ENCODE measurements around the gene TK2.

TK2 gene

DNA sequence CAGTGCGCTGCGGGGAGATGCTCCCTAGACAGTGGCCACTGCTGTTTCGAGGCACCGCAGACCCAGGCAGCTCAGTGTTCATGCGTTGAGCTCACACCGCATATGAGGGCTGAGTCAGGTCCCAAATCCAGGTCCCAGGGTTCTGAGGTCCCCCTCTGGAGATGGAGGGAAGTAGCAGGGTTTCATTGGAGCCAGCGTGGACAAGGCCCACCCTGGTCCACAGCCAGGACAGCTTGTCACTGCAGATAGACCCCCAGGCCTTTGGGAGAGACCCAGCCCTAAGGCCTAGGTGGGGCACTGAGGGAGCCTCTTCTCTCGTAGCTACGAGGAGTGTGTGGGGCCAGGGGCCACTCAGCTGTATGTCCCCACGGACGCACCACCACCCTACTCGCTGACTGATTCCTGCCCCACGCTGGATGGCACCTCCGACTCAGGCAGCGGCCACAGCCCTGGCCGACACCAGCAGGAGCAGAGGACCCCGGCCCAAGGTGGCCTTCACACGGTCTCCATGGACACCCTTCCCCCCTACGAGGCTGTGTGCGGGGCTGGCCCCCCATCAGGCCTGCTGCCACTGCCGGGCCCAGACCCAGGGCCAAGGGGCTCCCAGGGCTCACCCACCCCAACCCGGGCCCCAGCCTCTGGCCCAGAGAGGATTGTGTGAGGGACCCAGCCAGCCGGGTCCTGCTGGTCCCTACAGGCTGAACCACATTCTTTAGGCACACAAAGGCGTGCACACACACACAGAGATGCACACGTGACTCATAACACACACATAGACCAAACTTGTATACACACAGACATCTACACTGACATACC is 69.4 kb downstream of the TK2 start:
- no peak overlapping the region for H3K27ac ChIP-seq
- TF ChIP-seq, protein P1, sequence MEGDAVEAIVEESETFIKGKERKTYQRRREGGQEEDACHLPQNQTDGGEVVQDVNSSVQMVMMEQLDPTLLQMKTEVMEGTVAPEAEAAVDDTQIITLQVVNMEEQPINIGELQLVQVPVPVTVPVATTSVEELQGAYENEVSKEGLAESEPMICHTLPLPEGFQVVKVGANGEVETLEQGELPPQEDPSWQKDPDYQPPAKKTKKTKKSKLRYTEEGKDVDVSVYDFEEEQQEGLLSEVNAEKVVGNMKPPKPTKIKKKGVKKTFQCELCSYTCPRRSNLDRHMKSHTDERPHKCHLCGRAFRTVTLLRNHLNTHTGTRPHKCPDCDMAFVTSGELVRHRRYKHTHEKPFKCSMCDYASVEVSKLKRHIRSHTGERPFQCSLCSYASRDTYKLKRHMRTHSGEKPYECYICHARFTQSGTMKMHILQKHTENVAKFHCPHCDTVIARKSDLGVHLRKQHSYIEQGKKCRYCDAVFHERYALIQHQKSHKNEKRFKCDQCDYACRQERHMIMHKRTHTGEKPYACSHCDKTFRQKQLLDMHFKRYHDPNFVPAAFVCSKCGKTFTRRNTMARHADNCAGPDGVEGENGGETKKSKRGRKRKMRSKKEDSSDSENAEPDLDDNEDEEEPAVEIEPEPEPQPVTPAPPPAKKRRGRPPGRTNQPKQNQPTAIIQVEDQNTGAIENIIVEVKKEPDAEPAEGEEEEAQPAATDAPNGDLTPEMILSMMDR (conservative IDR thresholded peaks at IDR 0.05) = no peak

- no peak overlapping the region for H3K27ac ChIP-seq
- TF ChIP-seq, protein P1 (conservative IDR thresholded peaks at IDR 0.05) = no peak
These were observed 70.2 kb downstream of the TK2 start for GRCh38 chr16:66479661-66480264.

DNA sequence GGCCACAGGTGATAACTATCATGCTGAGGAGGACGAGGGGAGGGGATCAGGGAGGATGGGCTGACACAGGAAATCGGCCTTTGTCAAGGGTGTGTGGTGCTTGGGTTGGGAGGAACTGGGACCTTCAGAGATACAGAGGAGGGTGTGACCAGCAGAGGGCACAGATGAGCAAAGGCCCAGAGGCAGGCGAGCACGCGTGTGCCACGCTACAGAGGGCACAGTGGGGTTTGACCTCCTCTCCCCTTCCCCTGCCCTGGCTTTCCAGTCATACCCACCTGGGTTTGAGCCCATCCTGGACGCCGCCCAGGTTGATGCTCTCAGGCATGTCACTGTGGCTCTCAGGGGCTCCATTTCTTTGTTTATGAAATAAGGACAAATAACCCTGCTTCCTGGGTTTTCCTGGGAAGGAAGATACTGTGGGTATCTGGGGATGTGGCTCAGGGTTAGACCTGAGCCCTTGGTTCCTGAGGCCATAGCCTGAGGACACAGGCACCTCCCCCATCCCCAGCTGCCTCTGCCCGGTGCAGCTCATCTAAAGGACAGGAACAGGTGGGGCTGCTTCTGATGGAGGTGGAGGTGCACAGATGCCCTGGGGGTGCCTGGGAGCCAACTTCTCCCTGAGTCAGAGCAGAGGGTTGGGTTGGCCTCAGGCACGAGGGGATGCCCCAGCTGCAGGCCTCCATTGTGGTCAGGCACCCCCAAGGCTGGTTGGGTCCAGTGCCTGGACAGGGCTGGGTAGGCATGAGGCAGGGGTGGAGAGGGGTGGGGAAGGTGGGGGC is 71.0 kb downstream of the TK2 start:
- no peak overlapping the region for H3K27ac ChIP-seq
- TF ChIP-seq, protein P1 (conservative IDR thresholded peaks at IDR 0.05) = peak; percentile 60; the same call in 1 of the 2 replicates

- TF ChIP-seq, protein P1 (conservative IDR thresholded peaks at IDR 0.05) = no peak
- H3K27ac ChIP-seq = no peak overlapping the region
These were observed 72.8 kb downstream of the TK2 start for GRCh38 chr16:66477028-66477515.

DNA sequence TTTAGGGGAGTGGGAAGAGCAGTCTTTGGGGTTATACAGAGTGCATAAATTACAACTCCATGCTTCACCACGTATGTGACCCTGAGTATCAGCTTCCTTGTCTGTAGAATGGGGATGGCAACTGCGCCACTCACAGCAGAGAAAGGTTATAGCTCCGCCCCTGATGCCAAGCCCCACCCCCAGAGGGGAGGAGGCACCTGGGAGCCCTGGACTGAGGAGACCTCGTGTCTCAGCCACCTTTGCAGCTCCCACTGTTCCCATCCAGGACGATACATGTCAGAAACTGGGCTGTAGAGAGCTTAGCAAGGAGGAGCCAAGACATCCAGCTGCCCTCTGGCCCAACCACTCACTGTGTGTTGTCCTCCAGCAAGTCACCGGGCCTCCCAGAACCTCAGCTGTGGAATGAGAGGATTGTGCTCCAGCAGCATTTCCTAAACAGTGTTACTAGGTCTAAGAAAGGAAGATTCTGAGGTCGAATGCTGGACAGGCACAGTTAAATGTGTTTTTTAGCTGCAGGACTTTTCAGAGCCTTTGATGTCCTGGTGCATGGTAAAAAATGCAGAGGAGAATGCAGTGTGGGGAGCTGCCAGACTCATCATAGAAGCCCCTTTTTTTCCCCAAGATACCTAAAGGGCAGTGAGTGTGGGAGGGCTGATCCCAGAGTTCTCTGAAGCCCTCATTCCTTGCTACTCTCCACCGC is 73.4 kb downstream of the TK2 start:
- TF ChIP-seq, protein P1 (conservative IDR thresholded peaks at IDR 0.05) = no peak
- no peak overlapping the region for H3K27ac ChIP-seq

GRCh38 chr16:66475232-66475631 is 74.7 kb downstream of the TK2 start:
- H3K27ac ChIP-seq = no peak overlapping the region
- TF ChIP-seq, protein P1 (conservative IDR thresholded peaks at IDR 0.05) = no peak

Data from VCaP (cell line).